Lower leg skin (tissue), 4 donors: ENCODE data around the gene HLA-DMB. TPM values are rescaled to one million over a fixed set of nuclear protein-coding genes. Genes with fewer than 3 reads are reported as not detected.
A peak's percentile ranks its signal among the peaks of the same experiment; 100 is the strongest.

Source experiments
- DNase-seq, 2 donors: peaks; one replicate each; pipeline ENCODE4 v3.0.0-alpha.2; 2019; ENCODE audit warnings: low spot score in 2 of 2
- H3K4me3 ChIP-seq: fragments of 200-600 bp; sonication (generic); 2 replicates; pipeline ENCODE4 v1.5.1; 2017; ENCODE audit warnings: mild to moderate bottlenecking, low read depth; ENCODE audit not compliant: poor library complexity, severe bottlenecking
- POLR2A ChIP-seq, 2 donors: fragments of 450-650 bp; IDR thresholded peaks; one replicate each; pipeline ENCODE4 v1.6.1; 2016 to 2017; ENCODE audit warnings: antibody characterized with exemption in 2 of 2, mild to moderate bottlenecking in 1 of 2, moderate library complexity in 1 of 2
- WGBS, 2 donors: methylation state at CpG; one replicate each; pipeline ENCODE4 v1.1.5; 2018; 5-methylcytosine and 5-hydroxymethylcytosine counted together
- intact Hi-C: fragments of 100-400 bp; cut with DNase I; formaldehyde crosslinking; loops from one replicate; pipeline ENCODE4 v1.15.0; 2023; ENCODE audit warnings: low total_unique reads
- total RNA-seq, 4 donors: library from RNA; depleted of rRNA; stranded (reverse); fragments of >200 nt; gene quantifications; one replicate each; pipeline ENCODE4 v1.1.0, GENCODE V29; 2016
- TF ChIP-seq, protein P1 (sequence below), 3 donors: fragments of 450-650 bp; IDR thresholded peaks; one replicate each; pipeline ENCODE4 v1.5.1; 2016; ENCODE audit warnings: antibody characterized with exemption in 3 of 3, mild to moderate bottlenecking in 3 of 3, moderate library complexity in 2 of 3

Gene HLA-DMB
- total RNA-seq = 10 to 100 TPM; 15.3 to 23.2 (median 18.4) TPM

DNA sequence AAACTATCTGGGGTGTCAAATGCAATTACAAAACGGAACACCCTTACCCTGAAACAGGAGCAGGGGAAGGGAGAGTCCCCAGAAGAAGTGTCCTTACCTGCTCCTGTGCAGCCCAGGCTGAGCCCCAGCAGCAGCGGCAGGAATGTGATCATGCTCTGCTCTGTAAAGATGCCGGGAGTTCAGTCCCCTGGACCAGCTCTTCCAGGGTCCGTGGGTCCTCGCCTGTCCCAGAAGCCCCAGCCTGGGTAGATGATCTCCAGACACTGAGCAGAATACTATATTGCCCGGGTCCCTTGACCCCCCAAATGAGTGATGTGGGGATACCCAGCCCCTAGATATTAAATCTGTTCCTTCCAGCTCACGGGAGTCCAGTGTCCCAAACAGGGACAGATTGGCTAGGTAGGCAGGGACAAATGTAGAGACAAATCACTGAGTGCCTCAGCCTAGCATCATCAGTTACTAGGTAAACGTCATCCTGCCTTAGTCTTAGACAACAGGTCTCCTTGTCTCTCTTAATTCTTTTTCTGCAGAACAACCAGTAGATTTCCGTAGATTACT lies at the start of gene HLA-DMB:
TSS of gene HLA-DMB (minus strand) at position 373 of the 558 bp plus-strand sequence. CDS start at position 152, 221 bp downstream.
- intact Hi-C loops = no loop called here
- no peak for TF ChIP-seq POLR2A (IDR thresholded peaks at IDR 0.05)
- TF ChIP-seq, protein P1, sequence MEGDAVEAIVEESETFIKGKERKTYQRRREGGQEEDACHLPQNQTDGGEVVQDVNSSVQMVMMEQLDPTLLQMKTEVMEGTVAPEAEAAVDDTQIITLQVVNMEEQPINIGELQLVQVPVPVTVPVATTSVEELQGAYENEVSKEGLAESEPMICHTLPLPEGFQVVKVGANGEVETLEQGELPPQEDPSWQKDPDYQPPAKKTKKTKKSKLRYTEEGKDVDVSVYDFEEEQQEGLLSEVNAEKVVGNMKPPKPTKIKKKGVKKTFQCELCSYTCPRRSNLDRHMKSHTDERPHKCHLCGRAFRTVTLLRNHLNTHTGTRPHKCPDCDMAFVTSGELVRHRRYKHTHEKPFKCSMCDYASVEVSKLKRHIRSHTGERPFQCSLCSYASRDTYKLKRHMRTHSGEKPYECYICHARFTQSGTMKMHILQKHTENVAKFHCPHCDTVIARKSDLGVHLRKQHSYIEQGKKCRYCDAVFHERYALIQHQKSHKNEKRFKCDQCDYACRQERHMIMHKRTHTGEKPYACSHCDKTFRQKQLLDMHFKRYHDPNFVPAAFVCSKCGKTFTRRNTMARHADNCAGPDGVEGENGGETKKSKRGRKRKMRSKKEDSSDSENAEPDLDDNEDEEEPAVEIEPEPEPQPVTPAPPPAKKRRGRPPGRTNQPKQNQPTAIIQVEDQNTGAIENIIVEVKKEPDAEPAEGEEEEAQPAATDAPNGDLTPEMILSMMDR (IDR thresholded peaks at IDR 0.05) = no peak
- WGBS, 2 donors = 19 to 23% methylated on average over 8 to 9 of the region's 9 CpGs
- H3K4me3 ChIP-seq = no peak within 1 kb of the TSS
- DNase-seq = peak in 1 of 2 donors; percentile 81

DNA sequence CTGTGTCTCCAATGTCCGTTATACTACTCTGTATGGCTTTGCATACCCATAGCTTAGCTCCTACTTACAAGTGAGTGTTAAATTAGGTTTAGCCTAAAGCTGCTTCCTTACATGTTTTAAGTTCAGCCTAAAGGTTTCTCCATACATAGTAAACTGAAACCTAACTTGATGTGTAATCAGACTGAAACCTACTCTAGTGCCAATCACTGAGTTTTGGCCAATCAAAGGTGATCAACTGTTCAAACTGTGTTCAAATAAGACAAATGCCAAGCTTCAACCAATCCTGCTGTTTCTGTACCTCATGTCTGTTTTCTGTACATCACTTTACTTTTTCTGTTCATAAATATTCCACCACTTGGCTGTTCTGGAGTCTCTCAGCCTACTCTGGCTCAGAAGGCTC lies 48.5 kb upstream of the HLA-DMB start:
- intact Hi-C loops = loop anchor here (10.0 kb wide), 1 partner anchor 105 kb away; no protein-coding TSS in a partner anchor
- no peak overlapping the region for H3K4me3 ChIP-seq
- WGBS, 2 donors = 90% methylated on average over 1 of the region's 1 CpG
- DNase-seq = no peak
- no peak for TF ChIP-seq POLR2A (IDR thresholded peaks at IDR 0.05)
- TF ChIP-seq, protein P1 (IDR thresholded peaks at IDR 0.05) = no peak

DNA sequence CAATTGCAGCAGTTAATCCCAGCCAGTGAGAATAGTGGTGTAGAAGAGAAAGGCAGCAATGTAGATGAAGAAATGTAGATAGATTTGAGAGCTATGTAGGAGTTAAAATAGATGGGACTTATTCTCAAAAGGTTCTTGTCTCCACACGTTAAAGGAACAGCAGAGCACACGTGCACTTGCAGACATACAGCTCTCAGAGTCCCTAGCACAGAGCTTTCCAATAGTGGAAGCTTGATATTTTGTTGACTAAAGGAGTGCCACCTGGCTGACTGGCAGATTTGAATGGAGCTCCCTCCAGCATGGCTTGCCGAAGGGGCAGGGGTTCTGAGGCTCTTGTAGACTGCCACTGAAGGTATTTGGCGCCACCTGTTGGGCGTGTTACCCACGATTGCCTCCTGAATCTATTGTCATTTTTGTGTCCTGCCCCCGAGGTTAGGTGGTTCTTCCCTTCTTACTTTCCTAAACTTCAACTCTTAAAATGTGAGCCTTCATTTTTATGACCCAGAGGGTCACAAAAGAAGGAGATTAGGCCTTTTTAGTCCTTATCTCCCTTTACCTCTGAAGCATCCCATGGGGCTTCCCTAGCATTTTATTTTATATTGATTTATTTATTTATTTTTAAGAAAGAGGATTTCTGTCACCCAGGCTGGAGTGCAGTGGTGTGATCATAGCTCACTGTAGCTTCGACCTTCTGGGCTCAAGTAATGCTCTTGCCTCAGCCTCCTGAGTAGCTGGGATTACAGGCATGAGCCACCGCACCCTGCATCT lies 44.0 kb upstream of the HLA-DMB start:
- intact Hi-C loops = loop anchor here (10.0 kb wide), 1 partner anchor 100 kb away; no protein-coding TSS in a partner anchor
- WGBS, 2 donors = 11 to 15% methylated on average over 9 of the region's 9 CpGs
- DNase-seq = peak; percentile 88 to 98
- TF ChIP-seq, protein P1 (IDR thresholded peaks at IDR 0.05) = peak in 1 of 3 donors; percentile 79
- TF ChIP-seq POLR2A (IDR thresholded peaks at IDR 0.05) = no peak
- H3K4me3 ChIP-seq = no peak overlapping the region

DNA sequence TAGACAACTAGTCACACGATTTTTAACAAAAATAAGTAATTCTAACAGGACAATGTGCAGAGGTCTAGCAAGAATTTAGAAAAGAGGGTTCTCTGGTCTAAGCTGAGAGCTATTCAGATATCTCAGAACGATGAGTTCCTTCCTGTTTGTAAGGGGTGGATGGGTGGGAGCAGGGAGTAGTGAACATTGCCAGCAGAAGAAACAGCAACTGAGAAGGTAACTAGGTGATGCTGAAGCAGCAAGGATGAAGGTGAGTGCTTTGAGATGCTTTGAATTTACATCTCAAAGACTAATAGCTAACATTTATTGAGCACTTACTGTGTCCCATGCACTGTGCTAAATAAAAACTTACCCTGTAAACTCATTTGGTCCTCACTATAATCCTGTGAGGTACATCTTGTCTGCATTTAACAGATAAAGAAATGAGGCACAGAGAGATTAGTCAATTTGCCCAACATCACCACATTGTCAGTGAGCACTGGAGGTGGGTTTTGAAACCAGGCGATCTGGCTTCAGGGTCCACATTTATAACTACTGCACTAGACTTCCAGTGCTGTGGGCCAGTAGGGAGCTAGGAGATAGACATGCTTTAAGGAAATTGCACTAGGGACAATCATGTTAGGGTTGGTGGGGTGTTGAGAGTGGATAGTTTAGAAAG lies 43.3 kb upstream of the HLA-DMB start:
- no peak overlapping the region for H3K4me3 ChIP-seq
- WGBS, 2 donors = 33 to 37% methylated on average over 3 of the region's 3 CpGs
- intact Hi-C loops = loop anchor here (10.0 kb wide), 1 partner anchor 99 kb away; no protein-coding TSS in a partner anchor
- DNase-seq = no peak
- no peak for TF ChIP-seq POLR2A (IDR thresholded peaks at IDR 0.05)
- TF ChIP-seq, protein P1 (IDR thresholded peaks at IDR 0.05) = no peak

DNA sequence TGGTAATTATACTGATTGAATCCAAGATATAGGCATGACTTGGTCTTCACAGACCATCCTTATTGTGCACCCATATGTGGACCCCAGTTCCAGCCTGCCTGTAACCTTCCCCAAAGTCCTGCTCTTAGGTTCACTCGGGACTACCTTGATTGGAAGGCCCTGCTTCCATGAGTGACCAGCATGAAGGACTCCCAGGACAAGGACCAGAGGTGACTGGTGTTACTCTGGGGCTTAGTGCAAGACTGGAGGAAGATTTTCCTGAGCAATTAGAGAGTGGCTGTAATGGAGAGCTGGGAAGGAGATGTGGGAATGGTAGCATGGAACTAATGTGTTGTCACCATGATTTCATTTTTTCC lies 42.6 kb upstream of the HLA-DMB start:
- DNase-seq = no peak
- no peak overlapping the region for H3K4me3 ChIP-seq
- 81 to 86% methylated on average over 1 of the region's 1 CpG for WGBS, 2 donors
- intact Hi-C loops = loop anchor here (10.0 kb wide), 1 partner anchor 99 kb away; no protein-coding TSS in a partner anchor
- TF ChIP-seq, protein P1 (IDR thresholded peaks at IDR 0.05) = no peak
- TF ChIP-seq POLR2A (IDR thresholded peaks at IDR 0.05) = no peak
